Neuronal stem cell (in vitro differentiated cells): ENCODE data around the gene FMNL3.

Experiments used
- DNase-seq: peaks from one replicate; pipeline ENCODE4 v3.0.0-alpha.2; 2013; ENCODE audit warnings: low spot score
- H2AFZ ChIP-seq: one replicate; pipeline ENCODE4 v1.6.1; 2013; ENCODE audit warnings: mild to moderate bottlenecking, low read length, inconsistent platforms
- H2AK5ac ChIP-seq: 2 replicates; pipeline ENCODE4 v1.6.1; 2013; ENCODE audit warnings: low read depth, mild to moderate bottlenecking, inconsistent platforms, low read length, moderate library complexity, mixed read lengths
- H2BK120ac ChIP-seq: 2 replicates; pipeline ENCODE4 v1.6.1; 2013; ENCODE audit warnings: low read depth, mild to moderate bottlenecking, inconsistent platforms, low read length, moderate library complexity, mixed read lengths
- H2BK12ac ChIP-seq: one replicate; pipeline ENCODE4 v1.6.1; 2013; ENCODE audit warnings: low read length, inconsistent platforms
- H2BK15ac ChIP-seq: 2 replicates; pipeline ENCODE4 v1.6.1; 2013; ENCODE audit warnings: mild to moderate bottlenecking, low read length, inconsistent platforms, mixed read lengths
- H2BK5ac ChIP-seq: one replicate; pipeline ENCODE4 v1.6.1; 2013; ENCODE audit warnings: inconsistent platforms, mild to moderate bottlenecking, low read length, moderate library complexity
- H3K14ac ChIP-seq: one replicate; pipeline ENCODE4 v1.6.1; 2013; ENCODE audit warnings: low read length, inconsistent platforms
- H3K18ac ChIP-seq: 2 replicates; pipeline ENCODE4 v1.6.1; 2013; ENCODE audit warnings: low read length, inconsistent platforms
- H3K23ac ChIP-seq: 2 replicates; pipeline ENCODE4 v1.6.1; 2013; ENCODE audit warnings: low read depth, mild to moderate bottlenecking, mixed read lengths, low read length, inconsistent platforms; ENCODE audit not compliant: poor library complexity
- H3K27ac ChIP-seq: replicated peaks from 3 replicates; pipeline ENCODE4 v1.5.1; 2013; ENCODE audit warnings: low read length, inconsistent platforms
- H3K27me3 ChIP-seq, 3 experiments: 2 replicates each; pipeline ENCODE4 v1.6.1; 2013; ENCODE audit warnings: low read length in 3 of 3, mild to moderate bottlenecking in 2 of 3, inconsistent platforms in 1 of 3, low read depth in 1 of 3, mixed read lengths in 1 of 3, moderate library complexity in 1 of 3; ENCODE audit not compliant: control insufficient read depth in 3 of 3, insufficient read depth in 3 of 3
- H3K36me3 ChIP-seq, 2 donors: replicated peaks in 1 of 2; 2 replicates each; pipeline ENCODE4 v1.6.1; 2013; ENCODE audit warnings: low read length in 2 of 2; ENCODE audit not compliant: control insufficient read depth in 2 of 2, insufficient read depth in 2 of 2
- H3K4ac ChIP-seq: 2 replicates; pipeline ENCODE4 v1.6.1; 2013; ENCODE audit warnings: inconsistent platforms, mild to moderate bottlenecking, low read length, moderate library complexity
- H3K4me1 ChIP-seq, 2 donors: 1 replicate in 1 of 2; 2 replicates in 1 of 2; pipeline ENCODE4 v1.6.1; 2013; ENCODE audit warnings: low read length in 2 of 2, low read depth in 1 of 2; ENCODE audit not compliant: control insufficient read depth in 2 of 2, insufficient read depth in 1 of 2
- H3K4me2 ChIP-seq: one replicate; pipeline ENCODE4 v1.6.1; 2013; ENCODE audit warnings: mild to moderate bottlenecking, low read length, inconsistent platforms; ENCODE audit not compliant: insufficient read depth, poor library complexity, severe bottlenecking
- H3K4me3 ChIP-seq, 2 donors: 2 replicates each; pipeline ENCODE4 v1.5.1; 2013; ENCODE audit warnings: low read length in 2 of 2, mild to moderate bottlenecking in 2 of 2, inconsistent platforms in 1 of 2, moderate library complexity in 1 of 2
- H3K79me1 ChIP-seq: one replicate; pipeline ENCODE4 v1.6.1; 2013; ENCODE audit warnings: low read depth, mild to moderate bottlenecking, inconsistent platforms, low read length, moderate library complexity
- H3K9ac ChIP-seq: one replicate; pipeline ENCODE4 v1.6.1; 2013; ENCODE audit warnings: mild to moderate bottlenecking, low read depth, low read length, inconsistent platforms; ENCODE audit not compliant: poor library complexity
- H3K9me3 ChIP-seq, 2 donors: replicated peaks in 1 of 2; 2 replicates each; pipeline versions ENCODE3 to v1.6.1; 2013; ENCODE audit warnings: low read length in 2 of 2, mild to moderate bottlenecking in 2 of 2, inconsistent platforms in 1 of 2, low read depth in 1 of 2, mixed read lengths in 1 of 2, moderate library complexity in 1 of 2; ENCODE audit not compliant: control insufficient read depth in 2 of 2, insufficient read depth in 1 of 2
- H4K8ac ChIP-seq: one replicate; pipeline ENCODE4 v1.6.1; 2013; ENCODE audit warnings: low read depth, mild to moderate bottlenecking, inconsistent platforms, low read length, moderate library complexity
- H4K91ac ChIP-seq: one replicate; pipeline ENCODE4 v1.6.1; 2013; ENCODE audit warnings: low read length, low read depth, mild to moderate bottlenecking, inconsistent platforms; ENCODE audit not compliant: poor library complexity
- WGBS, 2 donors: extraction: QIAGEN DNeasy Blood & Tissue Kit; methylation state at CpG; one replicate each; pipeline ENCODE4 v1.1.7; 2013; ENCODE audit warnings: missing lambda C conversion rate in 2 of 2, mixed read lengths in 1 of 2; ENCODE audit not compliant: insufficient read length in 2 of 2, insufficient replicate concordance in 1 of 2; ENCODE audit errors: extremely low coverage in 2 of 2; 5-methylcytosine and 5-hydroxymethylcytosine counted together

The FMNL3 gene

GRCh38 chr12:49672301-49673217 lies 34.6 kb downstream of the FMNL3 start:
- Histone ChIP-seq H2AK5ac (no peak overlapping the region), H2BK120ac (no peak overlapping the region), H2BK5ac (no peak overlapping the region), H3K9me3 (no peaks in the 10 kb centered on the region), H2BK15ac (no peak overlapping the region), H2BK12ac (no peak overlapping the region), H3K4me3 (no peak overlapping the region), H3K23ac (no peak overlapping the region), H3K4me2 (no peak overlapping the region), H4K8ac (no peak overlapping the region), H4K91ac (no peak overlapping the region), H3K4me1 (peaks cover 15 to 18% of the 10 kb centered on the region in 2 donors), H2AFZ (peak overlapping the region; percentile 79), H3K14ac (no peak overlapping the region), H3K36me3 (no peaks in the 10 kb centered on the region), H3K4ac (no peak overlapping the region), H3K79me1 (no peaks in the 10 kb centered on the region), H3K27ac (no peak overlapping the region), H3K9ac (no peak overlapping the region), H3K18ac (peak overlapping the region; percentile 50), H3K27me3 (no peaks in the 10 kb centered on the region)
- DNase-seq = no peak
- no CpG with 5 or more reads among the region's 5 CpGs for WGBS, 2 donors

GRCh38 chr12:49671031-49671765 lies 36.0 kb downstream of the FMNL3 start:
- no peaks in the 10 kb centered on the region for H3K79me1 ChIP-seq
- no peaks in the 10 kb centered on the region for H3K27me3 ChIP-seq
- no peak overlapping the region for H3K4me2 ChIP-seq
- no peak overlapping the region for H2BK120ac ChIP-seq
- no peak overlapping the region for H4K8ac ChIP-seq
- no peak overlapping the region for H3K27ac ChIP-seq
- H2AK5ac ChIP-seq = no peak overlapping the region
- H3K4me3 ChIP-seq = peak overlapping the region in 1 of 2 donors; percentile 19
- H3K9ac ChIP-seq = no peak overlapping the region
- H4K91ac ChIP-seq = no peak overlapping the region
- no peak overlapping the region for H3K4ac ChIP-seq
- peaks cover 15 to 18% of the 10 kb centered on the region in 2 donors for H3K4me1 ChIP-seq
- H3K23ac ChIP-seq = no peak overlapping the region
- H2BK5ac ChIP-seq = no peak overlapping the region
- H2BK12ac ChIP-seq = no peak overlapping the region
- H3K14ac ChIP-seq = no peak overlapping the region
- no peak for DNase-seq
- no peak overlapping the region for H2AFZ ChIP-seq
- H3K9me3 ChIP-seq = no peaks in the 10 kb centered on the region
- peaks cover 0 to under 1% of the 10 kb centered on the region in 2 donors for H3K36me3 ChIP-seq
- WGBS, 2 donors = no CpG with 5 or more reads among the region's 5 CpGs
- no peak overlapping the region for H3K18ac ChIP-seq
- no peak overlapping the region for H2BK15ac ChIP-seq

GRCh38 chr12:49669796-49670195 lies 37.4 kb downstream of the FMNL3 start:
- H2AK5ac ChIP-seq = no peak overlapping the region
- no peak overlapping the region for H3K4me2 ChIP-seq
- no peak overlapping the region for H4K91ac ChIP-seq
- no peaks in the 10 kb centered on the region for H3K9me3 ChIP-seq
- no peak overlapping the region for H2AFZ ChIP-seq
- H3K27me3 ChIP-seq = no peaks in the 10 kb centered on the region
- DNase-seq = no peak
- H3K4me1 ChIP-seq = peaks cover 15 to 18% of the 10 kb centered on the region in 2 donors
- H2BK5ac ChIP-seq = no peak overlapping the region
- no peak overlapping the region for H2BK12ac ChIP-seq
- WGBS, 2 donors = no CpG with 5 or more reads among the region's 4 CpGs
- no peaks in the 10 kb centered on the region for H3K79me1 ChIP-seq
- no peak overlapping the region for H3K4ac ChIP-seq
- no peak overlapping the region for H3K14ac ChIP-seq
- H3K36me3 ChIP-seq = peaks cover 0 to 9% of the 10 kb centered on the region in 2 donors
- no peak overlapping the region for H3K27ac ChIP-seq
- H2BK120ac ChIP-seq = no peak overlapping the region
- no peak overlapping the region for H2BK15ac ChIP-seq
- H3K23ac ChIP-seq = no peak overlapping the region
- no peak overlapping the region for H3K18ac ChIP-seq
- H4K8ac ChIP-seq = no peak overlapping the region
- H3K9ac ChIP-seq = no peak overlapping the region
- H3K4me3 ChIP-seq = no peak overlapping the region
